Hepatocyte (in vitro differentiated cells): Measurements from ENCODE around the gene SLC29A3.

Experiments
- EZH2phosphoT487 ChIP-seq: fragments of 200-600 bp; sonication (generic); IDR thresholded peaks from one replicate; pipeline ENCODE4 v1.6.1; 2018; ENCODE audit warnings: antibody characterized with exemption, mild to moderate bottlenecking, low read depth, moderate library complexity; ENCODE audit not compliant: unreplicated experiment, severe bottlenecking
- TF ChIP-seq, protein P1 (sequence below): fragments of 200-600 bp; sonication (generic); IDR thresholded peaks from 2 replicates; pipeline ENCODE4 v1.5.1; 2016; ENCODE audit warnings: antibody characterized with exemption, mild to moderate bottlenecking; ENCODE audit not compliant: poor library complexity

DNA sequence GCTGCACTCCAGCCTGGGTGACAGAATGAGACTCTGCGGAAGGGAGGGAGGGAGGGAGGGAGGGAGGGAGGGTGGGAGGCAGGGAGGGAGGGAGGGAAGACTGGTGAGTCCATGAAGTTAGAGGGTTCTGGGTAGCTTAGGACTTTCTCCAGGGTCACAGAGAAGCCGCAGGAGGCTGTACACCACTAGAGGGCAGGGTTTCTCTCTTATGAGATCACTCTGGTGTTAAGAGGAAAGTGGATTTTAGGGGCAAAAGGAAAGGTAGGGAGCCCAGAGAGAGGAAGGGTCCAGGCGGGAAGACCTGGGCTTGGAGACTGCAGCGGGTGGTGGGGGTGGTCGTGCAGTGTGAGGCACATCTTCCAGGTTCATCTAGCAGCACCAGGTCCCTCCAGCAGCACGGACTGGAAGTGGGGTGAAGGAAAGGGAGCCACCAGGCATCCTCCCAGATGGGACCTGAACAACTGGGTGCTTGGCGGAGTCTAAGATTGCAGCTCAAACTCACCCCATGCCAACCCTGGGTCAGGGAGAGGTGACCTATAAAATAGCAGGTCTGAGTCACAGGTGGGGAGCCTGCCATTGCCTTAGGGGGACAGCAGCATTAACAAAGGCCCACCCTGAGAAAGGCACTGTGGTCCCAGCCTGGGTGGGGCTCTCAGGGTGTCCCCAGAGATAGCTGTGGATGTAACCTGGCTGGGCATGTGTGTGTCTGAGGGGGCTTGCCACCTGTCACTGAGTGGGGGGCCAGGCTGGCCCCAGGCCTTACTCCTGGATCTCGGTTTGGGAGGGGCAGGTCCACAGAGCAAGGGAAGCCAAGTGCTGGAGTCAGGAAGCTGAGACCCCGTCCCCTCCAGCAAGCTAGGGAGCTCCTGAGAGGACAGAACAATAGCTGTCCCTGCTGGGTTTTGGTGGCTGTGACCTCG lies 48.5 kb upstream of the SLC29A3 start:
- TF ChIP-seq, protein P1, sequence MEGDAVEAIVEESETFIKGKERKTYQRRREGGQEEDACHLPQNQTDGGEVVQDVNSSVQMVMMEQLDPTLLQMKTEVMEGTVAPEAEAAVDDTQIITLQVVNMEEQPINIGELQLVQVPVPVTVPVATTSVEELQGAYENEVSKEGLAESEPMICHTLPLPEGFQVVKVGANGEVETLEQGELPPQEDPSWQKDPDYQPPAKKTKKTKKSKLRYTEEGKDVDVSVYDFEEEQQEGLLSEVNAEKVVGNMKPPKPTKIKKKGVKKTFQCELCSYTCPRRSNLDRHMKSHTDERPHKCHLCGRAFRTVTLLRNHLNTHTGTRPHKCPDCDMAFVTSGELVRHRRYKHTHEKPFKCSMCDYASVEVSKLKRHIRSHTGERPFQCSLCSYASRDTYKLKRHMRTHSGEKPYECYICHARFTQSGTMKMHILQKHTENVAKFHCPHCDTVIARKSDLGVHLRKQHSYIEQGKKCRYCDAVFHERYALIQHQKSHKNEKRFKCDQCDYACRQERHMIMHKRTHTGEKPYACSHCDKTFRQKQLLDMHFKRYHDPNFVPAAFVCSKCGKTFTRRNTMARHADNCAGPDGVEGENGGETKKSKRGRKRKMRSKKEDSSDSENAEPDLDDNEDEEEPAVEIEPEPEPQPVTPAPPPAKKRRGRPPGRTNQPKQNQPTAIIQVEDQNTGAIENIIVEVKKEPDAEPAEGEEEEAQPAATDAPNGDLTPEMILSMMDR, result peak; percentile 71
- TF ChIP-seq EZH2phosphoT487, result no peak
